Tibial artery (tissue), 4 donors: Measurements from ENCODE around the gene ATP6V0C.

ENCODE experiments used
- DNase-seq, 2 donors: peaks; one replicate each; pipeline ENCODE4 v3.0.0-alpha.2; 2019
- H3K27ac ChIP-seq, 2 donors: fragments of 200-600 bp; sonication (generic) in 1 of 2; 1 replicate in 1 of 2; 2 replicates in 1 of 2; pipeline ENCODE4 v1.5.1; 2018 to 2019; ENCODE audit warnings: mild to moderate bottlenecking in 1 of 2
- H3K27me3 ChIP-seq, 2 donors: fragments of 200-600 bp; sonication (generic) in 1 of 2; one replicate each; pipeline versions ENCODE4 v1.5.1 to v1.6.0; 2016 to 2019
- H3K36me3 ChIP-seq, 3 donors: fragments of 200-600 bp; sonication (generic) in 2 of 3; one replicate each; pipeline ENCODE4 v1.5.1; 2016 to 2019; ENCODE audit warnings: mild to moderate bottlenecking in 2 of 3
- H3K4me1 ChIP-seq, 4 donors: fragments of 200-600 bp; sonication (generic) in 2 of 4; 1 replicate in 3 of 4; 2 replicates in 1 of 4; pipeline ENCODE4 v1.5.1; 2016 to 2019
- H3K4me3 ChIP-seq, 2 donors: fragments of 200-600 bp; sonication (generic) in 1 of 2; 1 replicate in 1 of 2; 2 replicates in 1 of 2; pipeline ENCODE4 v1.5.1; 2018 to 2019; ENCODE audit warnings: mild to moderate bottlenecking in 2 of 2
- H3K9me3 ChIP-seq, 3 donors: fragments of 200-600 bp; sonication (generic) in 1 of 3; one replicate each; pipeline ENCODE4 v1.5.1; 2016 to 2019
- CTCF ChIP-seq, 2 experiments: fragments of 200-600 bp in 1 of 2; fragments of 450-650 bp in 1 of 2; IDR thresholded peaks; one replicate each; pipeline ENCODE4 v1.5.1; 2017 to 2019; ENCODE audit warnings: antibody characterized with exemption in 2 of 2, mild to moderate bottlenecking in 1 of 2, moderate library complexity in 1 of 2
- intact Hi-C: fragments of 100-400 bp; cut with DNase I; formaldehyde crosslinking; loops from one replicate; pipeline ENCODE4 v1.15.0; 2023; ENCODE audit warnings: low total_unique reads

Gene ATP6V0C

GRCh38 chr16:2507052-2507659 lies 6.6 kb upstream of the ATP6V0C start:
- no peak overlapping the region for H3K27ac ChIP-seq
- H3K36me3 ChIP-seq, result no peaks in the 10 kb centered on the region
- H3K4me3 ChIP-seq, result no peak overlapping the region
- H3K4me1 ChIP-seq, result peaks cover 0 to 10% (median 8%) of the 10 kb centered on the region in 4 donors
- no peaks in the 10 kb centered on the region for H3K27me3 ChIP-seq
- TF ChIP-seq CTCF (IDR thresholded peaks at IDR 0.05), result no peak
- H3K9me3 ChIP-seq, result no peaks in the 10 kb centered on the region
- peak in 1 of 2 donors; percentile 72 for DNase-seq
- intact Hi-C loops, result no loop called here

- H3K27ac ChIP-seq, result no peak overlapping the region
- intact Hi-C loops, result no loop called here
- no peaks in the 10 kb centered on the region for H3K27me3 ChIP-seq
- DNase-seq, result peak in 1 of 2 donors; percentile 65
- H3K4me3 ChIP-seq, result no peak overlapping the region
- no peak for TF ChIP-seq CTCF (IDR thresholded peaks at IDR 0.05)
- H3K9me3 ChIP-seq, result no peaks in the 10 kb centered on the region
- H3K4me1 ChIP-seq, result peaks cover 0 to 11% (median 8%) of the 10 kb centered on the region in 4 donors
- no peaks in the 10 kb centered on the region for H3K36me3 ChIP-seq
Measured at GRCh38 chr16:2507665-2508064, 6.1 kb upstream of the ATP6V0C start.

GRCh38 chr16:2508722-2509400 lies 4.9 kb upstream of the ATP6V0C start:
- Histone ChIP-seq H3K27ac (no peak overlapping the region), H3K27me3 (no peaks in the 10 kb centered on the region), H3K4me1 (peaks cover 0 to 18% (median 16%) of the 10 kb centered on the region in 4 donors), H3K36me3 (no peaks in the 10 kb centered on the region), H3K9me3 (no peaks in the 10 kb centered on the region), H3K4me3 (no peak overlapping the region)
- intact Hi-C loops, result no loop called here
- TF ChIP-seq CTCF (IDR thresholded peaks at IDR 0.05), result no peak
- DNase-seq, result no peak

GRCh38 chr16:2511128-2511800 lies 2.5 kb upstream of the ATP6V0C start:
- DNase-seq, result peak; percentile 80 to 90
- Histone ChIP-seq H3K9me3 (no peaks in the 10 kb centered on the region), H3K4me3 (no peak overlapping the region), H3K36me3 (peaks cover 0 to 1% (median 0%) of the 10 kb centered on the region in 3 donors), H3K4me1 (peaks cover 0 to 34% (median 32%) of the 10 kb centered on the region in 4 donors), H3K27ac (peak overlapping the region in 1 of 2 donors; percentile 20), H3K27me3 (no peaks in the 10 kb centered on the region)
- no peak for TF ChIP-seq CTCF (IDR thresholded peaks at IDR 0.05)
- intact Hi-C loops, result no loop called here

- no peaks in the 10 kb centered on the region for H3K9me3 ChIP-seq
Measured at GRCh38 chr16:2511996-2512734, 1.6 kb upstream of the ATP6V0C start.

More at GRCh38 chr16:2511996-2512734, 1.6 kb upstream of the ATP6V0C start:
- Histone ChIP-seq H3K4me1 (peaks cover 0 to 43% (median 41%) of the 10 kb centered on the region in 4 donors), H3K4me3 (no peak overlapping the region), H3K27me3 (no peaks in the 10 kb centered on the region), H3K27ac (peak overlapping the region in 1 of 2 donors; percentile 99), H3K36me3 (peaks cover 0 to 5% (median 0%) of the 10 kb centered on the region in 3 donors)
- TF ChIP-seq CTCF (IDR thresholded peaks at IDR 0.05), result no peak
- intact Hi-C loops, result no loop called here
- DNase-seq, result no peak
